ENCODE data around the gene IL17A. TPM values are rescaled to one million over a fixed set of nuclear protein-coding genes. Genes with fewer than 3 reads are reported as not detected.
"Not testable (repeated sequence)": the region's sequence is repeated elsewhere in the genome, so short reads cannot be mapped to it uniquely, and the experiment has no call there.

Gene IL17A
- total RNA-seq, 4 donors from 2014 or later: not detected

- WGBS: 63% methylated on average over 2 of the region's 2 CpGs
- intact Hi-C loops (cut with DNase I): no loop called here
- no peak for DNase-seq (ENCODE audit: extremely low spot score)
Measured at GRCh38 chr6:52195886-52196285, 9.7 kb downstream of the IL17A start.

GRCh38 chr6:52200088-52200487, 13.9 kb downstream of the IL17A start:
- H3K27ac ChIP-seq (replicated peaks in 1 of 4); H3K4me3 ChIP-seq; DNase-seq (ENCODE audit: extremely low spot score); H3K27me3 ChIP-seq; H3K36me3 ChIP-seq; H3K4me1 ChIP-seq; intact Hi-C loops (cut with DNase I): not testable (repeated sequence)
- 60% methylated on average over 5 of the region's 5 CpGs for WGBS
- H3K9me3 ChIP-seq: peaks cover 0 to 10% (median 4%) of the 10 kb centered on the region in 4 donors

More at GRCh38 chr6:52195886-52196285, 9.7 kb downstream of the IL17A start:
- Histone ChIP-seq H3K27ac (replicated peaks in 1 of 4) (no peak overlapping the region), H3K36me3 (no peaks in the 10 kb centered on the region), H3K9me3 (peaks cover 0 to 6% (median 2%) of the 10 kb centered on the region in 4 donors), H3K4me1 (no peaks in the 10 kb centered on the region), H3K27me3 (no peaks in the 10 kb centered on the region), H3K4me3 (no peak overlapping the region)
- TF ChIP-seq EP300 (IDR thresholded peaks at IDR 0.05) (no peak), POLR2A (IDR thresholded peaks at IDR 0.05; ENCODE audit: low read depth) (no peak), CTCF (IDR thresholded peaks at IDR 0.05) (no peak), POLR2AphosphoS5 (IDR thresholded peaks at IDR 0.05) (no peak)

GRCh38 chr6:52201046-52201445, 14.9 kb downstream of the IL17A start:
- Histone ChIP-seq H3K9me3 (peaks cover 0 to 10% (median 4%) of the 10 kb centered on the region in 4 donors), H3K4me3 (no peak overlapping the region), H3K27ac (replicated peaks in 1 of 4) (no peak overlapping the region), H3K36me3 (no peaks in the 10 kb centered on the region), H3K4me1 (no peaks in the 10 kb centered on the region), H3K27me3 (no peaks in the 10 kb centered on the region)
- TF ChIP-seq EP300 (IDR thresholded peaks at IDR 0.05) (no peak), POLR2A (IDR thresholded peaks at IDR 0.05; ENCODE audit: low read depth) (no peak), CTCF (IDR thresholded peaks at IDR 0.05) (no peak), POLR2AphosphoS5 (IDR thresholded peaks at IDR 0.05) (no peak)
- no peak for DNase-seq (ENCODE audit: extremely low spot score)
- WGBS: 67% methylated on average over 1 of the region's 1 CpG
- intact Hi-C loops (cut with DNase I): no loop called here

- H3K36me3 ChIP-seq: no peaks in the 10 kb centered on the region
- intact Hi-C loops (cut with DNase I): no loop called here
- H3K9me3 ChIP-seq: peaks cover 0 to 10% (median 4%) of the 10 kb centered on the region in 4 donors
- no peaks in the 10 kb centered on the region for H3K4me1 ChIP-seq
- H3K27ac ChIP-seq (replicated peaks in 1 of 4): no peak overlapping the region
- TF ChIP-seq EP300 (IDR thresholded peaks at IDR 0.05): no peak
- no peak for TF ChIP-seq POLR2AphosphoS5 (IDR thresholded peaks at IDR 0.05)
- TF ChIP-seq CTCF (IDR thresholded peaks at IDR 0.05): no peak
- TF ChIP-seq POLR2A (IDR thresholded peaks at IDR 0.05; ENCODE audit: low read depth): no peak
- H3K27me3 ChIP-seq: no peaks in the 10 kb centered on the region
- no peak for DNase-seq (ENCODE audit: extremely low spot score)
- no peak overlapping the region for H3K4me3 ChIP-seq
Measured at GRCh38 chr6:52201493-52201892, 15.3 kb downstream of the IL17A start.

GRCh38 chr6:52207066-52207465, 20.9 kb downstream of the IL17A start:
- H3K4me3 ChIP-seq: no peak overlapping the region
- intact Hi-C loops (cut with DNase I): no loop called here

More at GRCh38 chr6:52207066-52207465, 20.9 kb downstream of the IL17A start:
- Histone ChIP-seq H3K27ac (replicated peaks in 1 of 4) (no peak overlapping the region), H3K27me3 (no peaks in the 10 kb centered on the region), H3K4me1 (no peaks in the 10 kb centered on the region), H3K9me3 (peaks cover 0 to 3% (median 0%) of the 10 kb centered on the region in 4 donors), H3K36me3 (no peaks in the 10 kb centered on the region)
- no peak for DNase-seq (ENCODE audit: extremely low spot score)
- TF ChIP-seq EP300 (IDR thresholded peaks at IDR 0.05) (no peak), POLR2AphosphoS5 (IDR thresholded peaks at IDR 0.05) (no peak), CTCF (IDR thresholded peaks at IDR 0.05) (no peak), POLR2A (IDR thresholded peaks at IDR 0.05; ENCODE audit: low read depth) (no peak)
- WGBS: 95% methylated on average over 2 of the region's 2 CpGs

All from esophagus muscularis mucosa (tissue), 4 donors.